ENCODE results near the gene SST.
"Not testable (repeated sequence)": the region's sequence is repeated elsewhere in the genome, so short reads cannot be mapped to it uniquely, and the experiment has no call there.

Gene SST

GRCh38 chr3:187681756-187682155 is 11.6 kb upstream of the SST start:
- not testable (repeated sequence) for DNase-seq

GRCh38 chr3:187679638-187680396 is 9.6 kb upstream of the SST start:
- peak; percentile 8 to 34 for DNase-seq

DNA sequence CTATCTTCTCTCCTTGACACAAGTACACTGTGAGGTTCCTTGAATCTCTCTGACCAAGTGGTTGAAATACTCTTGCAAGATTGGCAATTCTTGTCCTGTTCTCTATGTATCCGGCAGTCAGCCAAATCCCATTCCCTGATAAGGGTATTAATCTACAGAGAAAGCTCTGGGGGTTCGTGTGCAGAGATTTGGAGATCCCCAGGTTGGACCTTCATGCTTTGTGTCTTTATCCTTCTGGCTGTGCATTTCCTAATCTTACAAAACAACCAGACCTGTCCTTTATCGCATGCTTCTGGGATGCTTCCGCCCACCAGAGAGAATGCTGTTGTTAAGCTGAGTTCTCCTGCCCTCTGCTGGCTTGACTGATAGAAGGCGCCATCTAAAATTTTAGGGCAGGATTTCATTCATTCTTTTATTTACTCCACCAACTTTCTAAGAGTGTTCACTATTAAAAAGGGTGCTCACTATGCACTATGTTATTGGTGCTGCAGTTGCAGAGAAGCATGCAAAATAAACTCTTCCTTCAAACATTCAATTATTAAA is 8.6 kb upstream of the SST start:
- DNase-seq = peak in 1 of 2 donors; percentile 27

DNA sequence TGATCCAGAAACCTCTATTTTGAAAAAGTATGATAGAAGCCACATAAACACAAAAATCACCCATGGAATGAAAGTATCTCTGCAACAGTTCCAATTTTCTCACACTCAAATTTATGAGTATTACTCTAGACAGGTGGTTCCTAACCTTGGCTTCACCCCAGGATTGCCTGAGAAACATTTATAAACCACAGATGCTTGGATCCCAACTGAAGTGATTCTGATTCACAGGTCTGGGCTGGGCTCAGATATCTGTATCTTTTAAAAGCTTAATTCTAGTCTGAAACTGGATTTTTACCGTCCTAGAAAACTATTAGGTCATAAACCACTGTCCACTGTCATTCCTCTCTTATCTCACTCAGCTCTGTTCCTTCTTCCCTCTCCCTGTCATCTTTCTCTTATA is 7.4 kb upstream of the SST start:
- DNase-seq = no peak

DNA sequence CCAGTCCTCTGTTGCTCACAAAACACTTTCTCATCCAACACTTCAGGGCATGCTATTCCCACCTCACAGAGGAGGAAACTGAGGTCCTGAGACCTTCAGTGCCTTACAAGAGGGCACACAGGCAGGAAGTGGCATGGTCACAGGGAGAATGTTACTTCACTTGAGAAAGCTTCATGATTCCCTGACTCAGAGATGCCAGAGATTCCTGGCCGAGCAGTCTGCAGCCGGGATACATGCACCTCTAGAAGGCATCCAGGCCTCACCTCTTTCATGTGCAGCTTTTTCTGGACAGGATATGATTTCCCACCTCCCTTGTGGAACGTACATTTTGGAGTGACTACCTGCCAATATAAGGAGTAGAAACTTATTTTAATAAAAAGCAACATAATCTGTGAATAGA is 2.8 kb upstream of the SST start:
- DNase-seq = no peak

DNA sequence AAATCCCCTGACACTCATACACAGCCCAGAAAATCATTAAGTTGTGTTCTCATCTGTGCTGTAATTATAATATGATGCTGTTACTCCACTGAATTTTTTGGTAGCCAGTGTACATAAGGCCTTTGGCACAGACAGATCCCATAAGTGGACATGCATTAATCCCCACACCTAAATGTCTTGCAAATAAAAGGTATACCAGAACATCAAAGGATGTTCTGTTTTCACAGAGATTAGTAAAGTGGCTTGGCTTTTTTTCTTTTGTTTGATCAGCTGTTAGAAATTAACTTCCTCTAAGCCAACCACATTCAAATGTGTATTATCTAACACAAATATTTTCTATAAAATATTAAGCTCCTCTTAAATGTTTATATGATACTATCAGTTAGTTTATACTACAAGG is 2.7 kb downstream of the SST start:
- DNase-seq = no peak

DNA sequence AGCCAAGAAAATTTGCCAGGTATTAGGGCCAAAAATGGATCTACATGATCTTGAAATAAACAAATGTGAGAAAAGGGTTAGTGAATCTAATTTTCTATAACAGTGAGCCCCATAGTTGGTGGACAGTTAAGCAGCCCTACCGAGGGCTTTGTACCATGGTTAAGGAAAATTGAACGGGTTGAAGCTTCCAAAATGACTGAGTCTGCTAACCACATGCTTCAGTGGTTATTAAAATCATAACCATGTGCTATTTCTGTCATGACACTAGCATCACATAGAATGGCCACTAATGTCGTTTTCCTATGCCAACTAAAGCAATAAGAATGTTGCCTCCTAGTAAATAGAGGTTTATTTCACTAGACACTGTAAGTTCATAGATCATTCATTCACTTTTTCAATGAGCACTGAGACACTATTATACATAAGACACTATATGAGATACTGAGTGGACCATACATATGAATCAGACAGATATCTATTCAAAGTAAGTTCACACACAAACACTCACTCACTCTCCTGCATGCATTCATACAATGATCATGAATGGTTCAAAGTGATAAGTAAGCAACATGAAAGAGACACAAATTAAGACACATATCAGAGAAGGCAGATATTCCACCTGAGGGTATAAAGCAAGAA is 4.3 kb downstream of the SST start:
- no peak for DNase-seq

DNA sequence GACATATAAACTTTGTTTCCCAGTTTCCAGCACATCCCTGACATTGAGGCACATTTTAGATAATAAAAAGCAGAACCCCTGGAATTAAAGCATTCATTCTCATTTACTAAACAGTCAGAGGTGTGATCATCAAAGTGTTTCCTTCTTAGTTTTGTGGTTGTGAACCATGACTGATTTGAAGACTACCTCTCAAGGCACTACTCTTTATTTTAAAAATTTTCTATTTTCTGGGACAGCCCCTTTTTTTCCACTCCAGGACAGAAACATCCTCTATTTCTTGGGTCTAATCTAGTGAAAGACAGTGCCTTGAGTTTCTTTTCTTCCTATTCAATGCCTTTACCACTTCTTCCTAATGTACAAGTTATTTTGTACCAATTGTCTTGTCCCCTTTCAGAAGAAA is 5.2 kb downstream of the SST start:
- no peak for DNase-seq

- DNase-seq = no peak
Measured at GRCh38 chr3:187662848-187663409, 7.3 kb downstream of the SST start.

- no peak for DNase-seq
Measured at GRCh38 chr3:187661267-187661666, 8.9 kb downstream of the SST start.

DNA sequence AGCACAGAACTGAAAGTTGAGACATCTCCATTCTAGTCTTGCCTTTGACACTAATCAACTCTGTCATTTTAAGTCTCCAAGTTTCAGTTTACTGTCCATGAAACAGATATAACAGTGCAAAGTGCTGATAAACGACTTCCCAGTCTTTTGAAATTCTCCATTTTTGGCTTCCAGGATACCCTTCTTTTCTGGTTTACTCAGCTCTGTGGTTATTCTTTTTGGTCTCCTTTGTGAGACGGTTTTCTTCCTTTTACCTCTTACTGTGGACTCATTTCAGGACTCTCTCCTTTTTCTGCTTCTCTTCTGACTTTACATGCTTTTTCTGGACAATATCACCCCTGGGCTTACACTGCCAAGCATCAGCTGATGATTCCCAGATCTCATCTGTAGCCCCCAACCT is 18.9 kb downstream of the SST start:
- DNase-seq = no peak

DNA sequence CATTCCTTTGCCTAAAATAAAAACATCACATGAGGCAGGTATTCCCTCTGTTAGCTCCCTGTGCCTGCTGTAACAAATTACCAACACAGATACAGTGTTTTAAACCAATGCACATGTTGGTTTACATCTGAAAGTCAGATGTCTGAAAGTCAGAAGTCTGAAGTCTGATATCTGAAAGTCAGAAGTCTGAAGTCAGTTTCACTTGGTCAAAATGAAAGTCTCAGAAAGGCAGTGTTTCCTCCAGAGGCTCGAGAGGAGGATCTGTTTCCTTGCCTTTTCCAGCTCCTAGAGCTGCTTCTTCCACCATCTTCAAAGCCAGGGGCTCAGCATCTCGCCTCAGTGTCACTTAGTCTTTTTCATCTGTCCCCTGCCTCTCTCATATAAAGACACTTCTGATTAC is 22.0 kb downstream of the SST start:
- DNase-seq = no peak

GRCh38 chr3:187646906-187647660 is 23.1 kb downstream of the SST start:
- DNase-seq = no peak

DNA sequence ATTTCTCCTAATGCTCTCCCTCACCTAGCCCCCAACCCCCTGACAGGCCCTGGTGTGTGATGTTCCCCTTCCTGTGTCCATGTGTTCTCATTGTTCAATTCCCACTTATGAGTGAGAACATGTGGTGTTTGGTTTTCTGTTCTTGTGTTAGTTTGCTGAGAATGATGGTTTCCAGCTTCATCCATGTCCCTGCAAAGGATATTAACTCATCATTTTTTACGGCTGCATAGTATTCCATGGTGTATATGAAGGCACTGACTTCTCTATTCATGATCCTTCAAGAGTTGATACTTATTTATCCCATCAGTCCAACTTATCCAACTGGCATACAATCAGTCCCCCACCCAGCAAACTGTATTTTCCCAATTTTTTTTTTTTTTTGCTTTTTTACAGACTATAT is 24.8 kb downstream of the SST start:
- not testable (repeated sequence) for DNase-seq

DNA sequence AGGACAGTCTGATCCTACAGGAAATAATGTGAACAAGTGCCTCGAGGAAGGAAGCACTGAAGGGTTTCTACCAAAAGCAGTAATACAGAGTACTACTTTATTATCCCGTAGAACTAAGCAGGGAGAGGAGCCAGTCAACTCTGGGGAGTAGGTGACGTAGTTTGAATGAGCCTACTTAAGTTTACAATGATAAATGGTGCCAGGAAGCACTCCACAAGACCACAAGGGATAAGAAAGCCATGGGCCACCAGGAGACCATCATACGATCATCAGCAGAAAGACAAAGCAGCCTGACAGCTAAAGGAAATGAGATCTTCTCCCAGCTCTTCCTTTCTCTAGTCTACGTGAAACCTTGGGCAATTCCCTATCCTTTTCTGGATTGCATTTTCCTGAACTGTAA is 27.3 kb downstream of the SST start:
- no peak for DNase-seq

DNA sequence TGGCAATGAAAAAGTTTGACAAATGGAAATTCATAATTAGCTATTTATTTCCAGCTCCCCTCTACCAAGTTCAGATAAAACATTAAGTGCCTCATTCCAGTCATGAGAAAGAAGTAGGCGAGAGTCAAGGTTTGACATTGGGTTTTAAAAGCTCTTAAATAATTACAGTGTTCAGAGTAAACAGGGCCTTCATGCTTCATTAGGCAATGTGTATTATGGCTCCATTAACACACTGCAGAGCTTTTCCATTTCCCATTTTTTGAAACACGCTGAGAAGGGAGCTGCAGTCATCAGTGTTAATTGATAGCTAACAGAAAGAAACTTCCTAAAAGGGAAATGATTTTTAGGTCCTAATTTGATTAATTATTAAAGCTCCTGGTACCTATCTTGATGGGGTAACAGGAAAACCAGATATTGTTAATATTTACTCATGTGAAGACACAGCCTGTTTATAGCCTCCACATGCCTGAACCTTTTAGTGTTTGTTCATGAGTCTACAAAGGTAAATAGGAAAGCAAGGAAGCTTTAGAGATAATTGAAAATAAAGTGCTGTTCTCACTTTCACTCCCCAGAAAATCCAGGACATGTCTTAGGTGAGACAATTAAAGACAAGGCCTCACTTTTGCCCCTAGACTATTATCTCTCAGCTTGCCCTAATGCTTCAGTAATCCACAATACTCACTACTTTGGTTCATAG is 28.7 kb downstream of the SST start:
- no peak for DNase-seq

DNA sequence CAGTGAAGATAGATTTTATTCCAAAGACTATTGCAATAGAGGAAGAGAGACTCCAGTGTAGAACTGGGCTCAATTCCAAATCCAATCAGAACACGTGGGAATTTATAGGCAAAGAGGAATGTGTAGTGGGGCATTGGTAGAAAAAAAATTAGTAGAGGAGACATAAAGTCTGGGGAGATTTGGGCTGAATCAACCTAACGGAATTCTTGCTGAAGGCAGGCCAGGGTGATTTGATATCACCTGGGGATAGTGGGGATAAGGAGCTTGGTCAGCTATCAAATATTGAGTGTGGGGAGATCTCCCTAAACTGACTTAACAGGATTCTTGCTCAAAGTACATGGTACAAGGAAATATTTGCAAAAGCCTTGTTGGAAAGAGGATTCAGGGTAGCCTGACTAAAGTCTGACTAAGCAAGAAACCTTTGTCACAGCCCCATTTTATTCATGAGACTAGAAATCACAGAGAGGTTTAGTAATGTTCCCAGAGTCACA is 29.6 kb downstream of the SST start:
- no peak for DNase-seq

DNA sequence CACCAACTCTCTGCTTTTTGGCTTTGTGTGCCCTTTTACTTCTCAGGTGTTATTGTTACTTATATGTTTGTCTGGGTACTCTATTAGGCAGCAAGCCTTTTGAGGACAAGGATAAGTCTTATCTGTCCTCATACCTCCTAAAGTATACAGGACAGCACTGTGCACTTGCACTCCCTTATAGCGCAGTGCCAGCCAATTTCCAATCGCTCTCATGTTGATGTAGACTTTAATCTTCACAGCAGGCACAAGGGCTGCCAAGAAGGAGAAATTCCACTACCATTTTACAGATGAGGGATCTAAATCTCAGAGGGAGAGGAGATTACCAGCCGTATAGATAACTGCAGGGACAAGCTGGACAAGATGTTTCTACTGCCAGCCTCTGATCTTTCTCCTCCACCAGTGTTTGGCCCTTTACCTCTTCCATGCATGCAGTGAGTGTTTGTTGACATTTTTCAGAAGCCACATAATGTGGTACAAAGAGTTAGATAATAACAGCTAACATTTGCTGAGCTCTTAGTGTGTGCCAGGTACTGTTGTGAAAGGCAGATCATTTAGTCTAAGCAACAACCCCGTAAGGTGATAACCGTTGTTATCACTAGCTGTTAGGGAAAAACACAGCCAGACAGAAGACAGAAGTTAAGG is 30.1 kb downstream of the SST start:
- no peak for DNase-seq

DNA sequence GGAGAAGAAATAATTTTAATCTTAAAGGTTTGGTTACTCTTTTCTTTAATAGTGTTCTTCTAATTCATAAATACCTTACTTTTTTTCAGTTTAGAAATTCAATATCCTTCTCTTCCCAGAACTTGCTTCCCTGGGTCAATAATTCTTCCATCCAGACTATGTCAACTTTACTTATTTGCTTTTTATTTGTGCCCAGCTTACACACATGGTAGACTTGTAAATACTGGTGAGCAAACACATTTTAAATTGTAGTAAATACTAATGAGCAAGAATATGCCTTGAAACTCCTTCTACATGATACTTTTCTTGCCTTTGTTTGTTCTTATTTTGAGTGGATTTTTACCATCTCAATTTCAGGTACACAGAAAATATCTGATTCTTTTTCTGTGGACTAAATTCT is 33.7 kb downstream of the SST start:
- DNase-seq = no peak

GRCh38 chr3:187630404-187630803 is 39.8 kb downstream of the SST start:
- DNase-seq = no peak

DNA sequence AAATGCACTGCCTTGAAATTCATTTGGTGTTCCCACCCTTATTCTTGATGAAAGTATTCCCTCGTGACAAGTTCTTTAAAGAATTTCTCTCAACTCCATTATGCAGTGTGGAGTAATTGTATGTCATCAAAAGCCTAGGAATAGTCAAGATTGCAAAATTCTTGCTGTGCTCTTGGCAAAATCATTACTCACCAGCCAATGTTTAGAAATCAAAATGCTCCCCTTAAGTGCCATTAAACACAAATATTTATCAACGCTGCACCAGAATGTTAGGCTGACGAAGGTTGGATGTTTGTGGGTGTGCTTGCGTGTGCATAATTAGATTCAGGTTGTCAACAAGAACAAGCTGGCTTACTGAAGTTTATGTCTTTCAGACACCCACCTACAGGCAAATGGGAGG is 40.5 kb downstream of the SST start:
- no peak for DNase-seq

DNA sequence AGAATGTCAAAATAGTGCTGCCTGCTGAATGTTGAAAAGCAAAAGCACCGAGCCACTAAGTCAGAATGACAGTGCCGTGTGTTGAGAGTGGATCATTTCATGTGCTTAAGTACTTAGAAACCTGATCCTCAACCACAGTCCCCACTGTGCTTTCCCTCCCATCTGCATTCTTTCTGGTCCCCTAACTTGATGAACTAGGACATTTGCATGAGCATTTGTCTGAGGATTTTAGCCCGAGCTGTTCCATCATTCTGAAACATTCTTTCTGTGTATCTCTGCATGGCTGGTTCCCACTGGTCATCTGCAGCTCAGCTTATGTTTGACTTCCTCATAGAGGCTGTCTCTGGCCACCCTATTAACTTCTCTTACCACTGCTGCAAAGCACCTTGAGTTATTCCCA is 42.0 kb downstream of the SST start:
- no peak for DNase-seq
